ENCODE data around the gene YARS1.
"Not testable (repeated sequence)": the region's sequence is repeated elsewhere in the genome, so short reads cannot be mapped to it uniquely, and the experiment has no call there.

YARS1 gene

GRCh38 chr1:32797456-32797855, 19.7 kb downstream of the YARS1 start:
- Histone ChIP-seq H3K9me3 (ENCODE audit: control insufficient read depth, low read length) (no peaks in the 10 kb centered on the region), H3K36me3 (ENCODE audit: control insufficient read depth, insufficient read depth, low read length) (no peaks in the 10 kb centered on the region), H2AFZ (no peak overlapping the region), H3K4me1 (no peaks in the 10 kb centered on the region), H3K4me3 (ENCODE audit: low read depth, low read length) (no peak overlapping the region), H3K27ac (no peak overlapping the region), H3K4me2 (ENCODE audit: low read length) (no peak overlapping the region), H3K9ac (no peak overlapping the region), H3K27me3 (ENCODE audit: control insufficient read depth, insufficient read depth, low read length) (no peaks in the 10 kb centered on the region), H3K79me2 (no peaks in the 10 kb centered on the region)
- TF ChIP-seq CTCF (IDR thresholded peaks at IDR 0.05) = no peak

- H3K9ac ChIP-seq; H3K36me3 ChIP-seq (ENCODE audit: control insufficient read depth, insufficient read depth, low read length); H2AFZ ChIP-seq; H3K27ac ChIP-seq; H3K4me1 ChIP-seq; H3K4me2 ChIP-seq (ENCODE audit: low read length); H3K9me3 ChIP-seq (ENCODE audit: control insufficient read depth, low read length); H3K79me2 ChIP-seq; H3K27me3 ChIP-seq (ENCODE audit: control insufficient read depth, insufficient read depth, low read length); H3K4me3 ChIP-seq (ENCODE audit: low read depth, low read length): not testable (repeated sequence)
These were observed 21.4 kb downstream of the YARS1 start for GRCh38 chr1:32795763-32796162.

GRCh38 chr1:32791881-32792280, 25.3 kb downstream of the YARS1 start:
- TF ChIP-seq CTCF (IDR thresholded peaks at IDR 0.05) = no peak
- H2AFZ ChIP-seq = no peak overlapping the region
- no peaks in the 10 kb centered on the region for H3K4me1 ChIP-seq
- no peak overlapping the region for H3K4me3 ChIP-seq (ENCODE audit: low read depth, low read length)
- H3K79me2 ChIP-seq = no peaks in the 10 kb centered on the region
- no peak overlapping the region for H3K4me2 ChIP-seq (ENCODE audit: low read length)
- H3K9ac ChIP-seq = no peak overlapping the region
- no peaks in the 10 kb centered on the region for H3K9me3 ChIP-seq (ENCODE audit: control insufficient read depth, low read length)
- no peaks in the 10 kb centered on the region for H3K36me3 ChIP-seq (ENCODE audit: control insufficient read depth, insufficient read depth, low read length)
- H3K27me3 ChIP-seq (ENCODE audit: control insufficient read depth, insufficient read depth, low read length) = no peaks in the 10 kb centered on the region
- no peak overlapping the region for H3K27ac ChIP-seq

GRCh38 chr1:32789356-32789755, 27.8 kb downstream of the YARS1 start:
- not testable (repeated sequence) for H3K4me3 ChIP-seq (ENCODE audit: low read depth, low read length); H3K79me2 ChIP-seq; H3K4me2 ChIP-seq (ENCODE audit: low read length); H3K36me3 ChIP-seq (ENCODE audit: control insufficient read depth, insufficient read depth, low read length); H3K27ac ChIP-seq; H2AFZ ChIP-seq; H3K9me3 ChIP-seq (ENCODE audit: control insufficient read depth, low read length); H3K9ac ChIP-seq; H3K27me3 ChIP-seq (ENCODE audit: control insufficient read depth, insufficient read depth, low read length); H3K4me1 ChIP-seq

- H3K27ac ChIP-seq = no peak overlapping the region
- no peak overlapping the region for H3K4me2 ChIP-seq (ENCODE audit: low read length)
- no peak overlapping the region for H3K4me3 ChIP-seq (ENCODE audit: low read depth, low read length)
- peaks cover 2% of the 10 kb centered on the region for H3K36me3 ChIP-seq (ENCODE audit: control insufficient read depth, insufficient read depth, low read length)
- no peaks in the 10 kb centered on the region for H3K4me1 ChIP-seq
- no peak overlapping the region for H3K9ac ChIP-seq
- H2AFZ ChIP-seq = no peak overlapping the region
- peak; percentile 21 for TF ChIP-seq CTCF (IDR thresholded peaks at IDR 0.05)
- H3K9me3 ChIP-seq (ENCODE audit: control insufficient read depth, low read length) = no peaks in the 10 kb centered on the region
- no peaks in the 10 kb centered on the region for H3K79me2 ChIP-seq
- H3K27me3 ChIP-seq (ENCODE audit: control insufficient read depth, insufficient read depth, low read length) = no peaks in the 10 kb centered on the region
These were observed 30.3 kb downstream of the YARS1 start for GRCh38 chr1:32786856-32787255.

- H3K4me3 ChIP-seq (ENCODE audit: low read depth, low read length) = no peak overlapping the region
- no peaks in the 10 kb centered on the region for H3K27me3 ChIP-seq (ENCODE audit: control insufficient read depth, insufficient read depth, low read length)
- H3K27ac ChIP-seq = no peak overlapping the region
These were observed 32.3 kb downstream of the YARS1 start for GRCh38 chr1:32784817-32785216.

More at GRCh38 chr1:32784817-32785216, 32.3 kb downstream of the YARS1 start:
- no peaks in the 10 kb centered on the region for H3K79me2 ChIP-seq
- H3K9ac ChIP-seq = no peak overlapping the region
- H3K4me1 ChIP-seq = no peaks in the 10 kb centered on the region
- TF ChIP-seq CTCF (IDR thresholded peaks at IDR 0.05) = no peak
- H2AFZ ChIP-seq = no peak overlapping the region
- peaks cover 2% of the 10 kb centered on the region for H3K36me3 ChIP-seq (ENCODE audit: control insufficient read depth, insufficient read depth, low read length)
- no peak overlapping the region for H3K4me2 ChIP-seq (ENCODE audit: low read length)
- H3K9me3 ChIP-seq (ENCODE audit: control insufficient read depth, low read length) = no peaks in the 10 kb centered on the region

Measured in parathyroid adenoma (tissue), 2 donors.